Measurements from ENCODE around the gene KCNK16. TPM values are rescaled to one million over a fixed set of nuclear protein-coding genes. Genes with fewer than 3 reads are reported as not detected.

Gene KCNK16
- total RNA-seq, 4 donors from 2014 or later = not detected

DNA sequence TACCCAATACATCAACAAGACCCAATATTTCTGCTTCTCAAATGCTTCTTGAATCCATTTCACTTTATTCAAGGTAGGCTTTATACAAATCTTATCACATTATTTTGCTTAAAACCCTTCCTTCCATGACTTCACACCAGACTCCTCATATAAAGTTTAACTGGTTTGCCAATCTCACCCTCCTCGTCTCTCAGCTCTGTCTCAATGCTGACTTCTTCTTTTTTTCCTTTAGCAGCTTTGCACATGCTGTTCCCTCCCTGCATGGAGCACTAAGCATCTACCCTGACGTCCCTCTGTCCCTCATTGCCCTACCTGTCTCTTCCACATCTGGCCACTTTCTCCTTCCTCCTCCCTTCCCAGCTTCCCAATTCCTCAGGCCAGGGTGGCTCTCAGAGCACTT lies 39.7 kb downstream of the KCNK16 start:
- no peak overlapping the region for H3K27ac ChIP-seq
- H3K4me3 ChIP-seq = no peak overlapping the region
- no peak for ATAC-seq
- H3K36me3 ChIP-seq = no peaks in the 10 kb centered on the region
- peaks cover 31% of the 10 kb centered on the region for H3K27me3 ChIP-seq
- TF ChIP-seq POLR2A (IDR thresholded peaks at IDR 0.05) = no peak
- no peak for TF ChIP-seq POLR2AphosphoS5 (IDR thresholded peaks at IDR 0.05)
- TF ChIP-seq EP300 (IDR thresholded peaks at IDR 0.05) = no peak
- no peaks in the 10 kb centered on the region for H3K4me1 ChIP-seq
- no peaks in the 10 kb centered on the region for H3K9me3 ChIP-seq
- WGBS, 2 donors (ENCODE audit: low coverage in 1 of 2) = 50 to 63% methylated on average over 2 of the region's 2 CpGs

DNA sequence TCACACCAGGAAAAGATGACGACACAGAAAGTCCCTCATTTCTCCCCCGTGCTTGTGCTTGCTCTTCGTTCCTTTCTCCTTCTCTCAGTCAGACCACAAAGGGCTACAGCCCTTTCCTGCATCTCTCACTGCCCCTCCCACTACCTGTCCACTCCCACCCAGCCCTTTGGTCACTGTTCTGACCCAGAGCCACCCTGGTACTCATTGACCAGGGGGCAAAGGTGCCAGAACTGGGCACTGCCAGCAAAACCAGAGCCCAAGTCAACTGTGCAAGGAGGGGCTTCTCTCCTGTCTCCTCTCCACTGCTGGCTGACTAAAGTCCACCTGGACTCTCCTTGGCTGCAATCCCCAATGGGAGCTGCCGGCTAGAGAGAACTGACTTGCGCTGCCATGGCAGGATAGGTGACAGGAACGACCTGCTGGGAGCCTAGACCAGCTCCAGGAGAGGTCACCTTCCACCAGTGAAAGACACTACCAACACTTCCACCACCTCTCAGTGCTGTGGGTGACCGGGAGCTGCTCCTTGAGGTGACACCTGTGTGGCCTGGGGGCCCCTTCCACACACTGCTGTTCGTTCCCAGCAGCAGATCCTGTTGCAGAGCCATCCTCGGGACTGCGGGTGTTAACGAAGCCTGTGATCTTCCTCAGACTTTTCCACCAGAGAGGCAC lies 41.1 kb downstream of the KCNK16 start:
- TF ChIP-seq POLR2AphosphoS5 (IDR thresholded peaks at IDR 0.05) = no peak
- TF ChIP-seq, protein P1, sequence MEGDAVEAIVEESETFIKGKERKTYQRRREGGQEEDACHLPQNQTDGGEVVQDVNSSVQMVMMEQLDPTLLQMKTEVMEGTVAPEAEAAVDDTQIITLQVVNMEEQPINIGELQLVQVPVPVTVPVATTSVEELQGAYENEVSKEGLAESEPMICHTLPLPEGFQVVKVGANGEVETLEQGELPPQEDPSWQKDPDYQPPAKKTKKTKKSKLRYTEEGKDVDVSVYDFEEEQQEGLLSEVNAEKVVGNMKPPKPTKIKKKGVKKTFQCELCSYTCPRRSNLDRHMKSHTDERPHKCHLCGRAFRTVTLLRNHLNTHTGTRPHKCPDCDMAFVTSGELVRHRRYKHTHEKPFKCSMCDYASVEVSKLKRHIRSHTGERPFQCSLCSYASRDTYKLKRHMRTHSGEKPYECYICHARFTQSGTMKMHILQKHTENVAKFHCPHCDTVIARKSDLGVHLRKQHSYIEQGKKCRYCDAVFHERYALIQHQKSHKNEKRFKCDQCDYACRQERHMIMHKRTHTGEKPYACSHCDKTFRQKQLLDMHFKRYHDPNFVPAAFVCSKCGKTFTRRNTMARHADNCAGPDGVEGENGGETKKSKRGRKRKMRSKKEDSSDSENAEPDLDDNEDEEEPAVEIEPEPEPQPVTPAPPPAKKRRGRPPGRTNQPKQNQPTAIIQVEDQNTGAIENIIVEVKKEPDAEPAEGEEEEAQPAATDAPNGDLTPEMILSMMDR (IDR thresholded peaks at IDR 0.05) = no peak
- no peak for TF ChIP-seq POLR2A (IDR thresholded peaks at IDR 0.05)
- TF ChIP-seq EP300 (IDR thresholded peaks at IDR 0.05) = no peak
- ATAC-seq = no peak
- 78% methylated on average over 3 of the region's 11 CpGs; no CpG with 5 or more reads in 1 of the 2 donors for WGBS, 2 donors (ENCODE audit: low coverage in 1 of 2)

DNA sequence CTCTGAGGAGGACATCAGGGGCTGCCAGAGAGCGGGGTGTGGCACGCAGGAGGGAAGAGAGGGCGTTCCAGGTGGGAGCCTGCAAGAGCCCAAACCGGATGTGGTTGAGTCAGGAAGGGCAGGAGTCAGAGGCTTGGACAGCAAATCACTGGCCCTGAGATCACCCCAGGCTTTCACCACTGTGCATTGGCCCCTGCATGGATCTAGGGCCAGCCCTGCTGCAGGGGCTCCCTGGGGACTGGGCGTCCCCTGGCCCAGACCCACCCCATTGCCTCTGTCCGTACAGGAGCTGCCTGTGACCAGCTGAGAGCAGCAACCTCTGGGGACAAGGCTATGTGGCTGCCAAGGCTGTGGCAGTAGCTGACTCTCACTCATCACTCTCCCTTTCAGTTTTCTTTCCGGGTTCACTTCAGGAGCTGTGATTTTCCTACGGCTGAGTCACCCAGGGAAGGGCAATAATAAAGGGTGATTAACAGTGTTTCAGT lies 42.2 kb downstream of the KCNK16 start:
- peak; percentile 69 for ATAC-seq
- Histone ChIP-seq H3K36me3 (no peaks in the 10 kb centered on the region), H3K4me3 (no peak overlapping the region), H3K9me3 (no peaks in the 10 kb centered on the region), H3K27me3 (peaks cover 31% of the 10 kb centered on the region), H3K4me1 (no peaks in the 10 kb centered on the region), H3K27ac (no peak overlapping the region)
- 45 to 80% methylated on average over 1 to 4 of the region's 8 CpGs for WGBS, 2 donors (ENCODE audit: low coverage in 1 of 2)
- TF ChIP-seq POLR2AphosphoS5 (IDR thresholded peaks at IDR 0.05) (no peak), POLR2A (IDR thresholded peaks at IDR 0.05) (no peak), EP300 (IDR thresholded peaks at IDR 0.05) (no peak)
- TF ChIP-seq, protein P1 (IDR thresholded peaks at IDR 0.05) = no peak

More for the DNA sequence above, 41.1 kb downstream of the KCNK16 start:
- Histone ChIP-seq H3K4me3 (no peak overlapping the region), H3K9me3 (no peaks in the 10 kb centered on the region), H3K36me3 (no peaks in the 10 kb centered on the region), H3K4me1 (no peaks in the 10 kb centered on the region), H3K27ac (no peak overlapping the region), H3K27me3 (peaks cover 31% of the 10 kb centered on the region)

DNA sequence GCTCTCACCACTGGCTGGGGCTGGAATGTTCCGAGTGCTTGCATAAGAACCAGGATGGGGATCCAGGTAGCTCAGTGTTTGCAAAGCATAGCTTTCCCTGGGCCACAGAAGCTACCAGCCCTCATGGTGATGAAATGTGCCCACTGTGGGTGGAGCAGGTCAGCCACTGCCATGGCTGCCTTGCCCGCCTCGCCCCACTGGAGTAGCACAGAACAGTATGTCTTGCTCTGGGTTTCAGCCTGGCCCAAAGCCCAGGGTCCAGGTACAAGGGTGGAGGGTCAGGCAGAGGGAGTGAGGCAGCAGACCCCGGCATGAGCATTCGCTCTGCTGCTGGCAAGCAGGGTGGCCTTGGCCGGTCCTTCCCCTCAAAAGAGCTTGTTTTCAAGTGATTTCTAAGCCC lies 43.0 kb downstream of the KCNK16 start:
- Histone ChIP-seq H3K36me3 (no peaks in the 10 kb centered on the region), H3K4me1 (no peaks in the 10 kb centered on the region), H3K4me3 (no peak overlapping the region), H3K9me3 (no peaks in the 10 kb centered on the region), H3K27me3 (peaks cover 31% of the 10 kb centered on the region), H3K27ac (no peak overlapping the region)
- WGBS, 2 donors (ENCODE audit: low coverage in 1 of 2) = 92% methylated on average over 2 of the region's 6 CpGs; no CpG with 5 or more reads in 1 of the 2 donors
- ATAC-seq = no peak
- no peak for TF ChIP-seq POLR2AphosphoS5 (IDR thresholded peaks at IDR 0.05)
- no peak for TF ChIP-seq POLR2A (IDR thresholded peaks at IDR 0.05)
- TF ChIP-seq, protein P1 (IDR thresholded peaks at IDR 0.05) = no peak
- no peak for TF ChIP-seq EP300 (IDR thresholded peaks at IDR 0.05)

DNA sequence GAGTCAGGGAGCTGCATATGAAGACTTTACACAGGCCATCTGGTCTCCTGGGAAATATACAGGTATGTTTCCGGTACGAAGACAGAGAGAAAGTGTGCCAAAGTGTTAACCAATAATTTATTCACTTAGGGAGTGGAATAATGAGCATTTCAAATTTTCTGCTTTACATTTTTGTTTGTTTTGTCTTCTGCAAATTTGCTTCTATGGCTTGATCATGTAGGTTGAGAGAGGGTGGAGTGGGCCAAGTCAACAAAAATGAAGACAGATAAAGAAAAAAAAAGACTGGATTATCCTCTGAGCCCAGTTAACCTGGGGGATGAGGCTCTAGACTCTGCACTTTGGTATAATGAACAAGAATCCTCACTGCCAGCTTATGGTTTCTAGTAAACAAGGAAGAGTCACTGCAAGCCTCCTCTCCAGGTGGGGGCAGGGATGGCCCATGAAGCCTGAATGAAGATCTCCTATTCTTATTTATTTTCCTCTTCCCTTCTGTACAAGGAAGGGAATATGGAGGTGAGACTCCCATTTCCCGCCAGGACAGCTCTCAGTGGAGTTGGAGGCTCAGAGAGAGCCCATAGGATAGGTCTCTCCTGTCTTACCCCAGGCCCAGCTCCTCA lies 46.0 kb downstream of the KCNK16 start:
- TF ChIP-seq POLR2A (IDR thresholded peaks at IDR 0.05) (no peak), POLR2AphosphoS5 (IDR thresholded peaks at IDR 0.05) (no peak)
- Histone ChIP-seq H3K9me3 (no peaks in the 10 kb centered on the region), H3K36me3 (no peaks in the 10 kb centered on the region), H3K4me3 (no peak overlapping the region), H3K4me1 (no peaks in the 10 kb centered on the region), H3K27me3 (peaks cover 15% of the 10 kb centered on the region), H3K27ac (no peak overlapping the region)
- 76 to 82% methylated on average over 3 of the region's 3 CpGs for WGBS, 2 donors (ENCODE audit: low coverage in 1 of 2)
- no peak for ATAC-seq

DNA sequence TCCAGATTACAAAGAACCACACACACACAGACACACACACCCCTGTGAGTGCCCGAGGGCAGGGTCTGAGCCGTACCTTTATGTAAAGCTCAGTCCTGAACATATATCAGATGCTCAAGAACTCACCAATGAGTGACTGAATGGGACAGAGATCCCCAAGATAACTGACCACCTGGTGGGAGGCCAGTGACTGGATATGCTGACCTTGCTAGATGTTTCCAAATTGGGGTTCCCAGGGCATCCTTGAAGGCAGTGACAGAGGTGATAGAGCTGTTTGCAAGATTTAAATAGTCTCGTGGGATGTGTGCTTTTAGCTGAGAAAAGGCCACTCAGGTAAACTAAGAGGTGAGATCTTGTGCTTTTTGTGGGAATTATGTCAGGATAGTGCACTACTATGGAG lies 47.6 kb downstream of the KCNK16 start:
- no peak overlapping the region for H3K27ac ChIP-seq
- H3K36me3 ChIP-seq = no peaks in the 10 kb centered on the region
- no peaks in the 10 kb centered on the region for H3K4me1 ChIP-seq
- no peak overlapping the region for H3K4me3 ChIP-seq
- no peak for ATAC-seq
- H3K9me3 ChIP-seq = no peaks in the 10 kb centered on the region
- peaks cover 3% of the 10 kb centered on the region for H3K27me3 ChIP-seq
- 50 to 82% methylated on average over 1 to 3 of the region's 3 CpGs for WGBS, 2 donors (ENCODE audit: low coverage in 1 of 2)
- TF ChIP-seq, protein P1 (IDR thresholded peaks at IDR 0.05) = no peak
- no peak for TF ChIP-seq POLR2A (IDR thresholded peaks at IDR 0.05)
- no peak for TF ChIP-seq POLR2AphosphoS5 (IDR thresholded peaks at IDR 0.05)
- TF ChIP-seq EP300 (IDR thresholded peaks at IDR 0.05) = no peak

Data from gastroesophageal sphincter (tissue), 4 donors.